TTC549 (cell line): Measurements from ENCODE around the gene MYLK.

Source experiments
- FAIRE-seq: peaks from 2 replicates; lab custom pipeline; 2012; peaks lifted over from hg19 to GRCh38; lab: Jason Lieb, UNC

Gene MYLK

GRCh38 chr3:123821920-123822319 lies 62.2 kb downstream of the MYLK start:
- FAIRE-seq: no peak

DNA sequence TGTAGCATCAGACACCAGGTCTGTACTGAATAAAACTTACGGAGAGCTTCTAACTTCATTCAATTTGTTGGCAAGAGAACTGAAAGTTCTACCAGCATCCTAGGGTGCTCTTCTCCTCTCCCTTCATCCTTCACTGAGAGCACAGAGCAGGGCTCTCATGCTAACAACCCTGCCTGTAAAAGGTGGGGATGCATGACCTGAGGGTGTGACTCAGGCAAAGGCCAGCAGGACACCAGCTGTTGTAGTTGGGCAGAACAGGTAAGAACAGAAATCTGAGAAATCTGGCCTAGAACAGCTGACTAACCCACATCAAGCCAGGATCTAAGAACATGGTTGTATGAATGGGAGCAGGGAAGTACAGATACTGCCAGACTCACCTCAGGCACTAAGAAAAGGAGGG lies 64.2 kb downstream of the MYLK start:
- no peak for FAIRE-seq

GRCh38 chr3:123818921-123819429 lies 65.2 kb downstream of the MYLK start:
- no peak for FAIRE-seq

DNA sequence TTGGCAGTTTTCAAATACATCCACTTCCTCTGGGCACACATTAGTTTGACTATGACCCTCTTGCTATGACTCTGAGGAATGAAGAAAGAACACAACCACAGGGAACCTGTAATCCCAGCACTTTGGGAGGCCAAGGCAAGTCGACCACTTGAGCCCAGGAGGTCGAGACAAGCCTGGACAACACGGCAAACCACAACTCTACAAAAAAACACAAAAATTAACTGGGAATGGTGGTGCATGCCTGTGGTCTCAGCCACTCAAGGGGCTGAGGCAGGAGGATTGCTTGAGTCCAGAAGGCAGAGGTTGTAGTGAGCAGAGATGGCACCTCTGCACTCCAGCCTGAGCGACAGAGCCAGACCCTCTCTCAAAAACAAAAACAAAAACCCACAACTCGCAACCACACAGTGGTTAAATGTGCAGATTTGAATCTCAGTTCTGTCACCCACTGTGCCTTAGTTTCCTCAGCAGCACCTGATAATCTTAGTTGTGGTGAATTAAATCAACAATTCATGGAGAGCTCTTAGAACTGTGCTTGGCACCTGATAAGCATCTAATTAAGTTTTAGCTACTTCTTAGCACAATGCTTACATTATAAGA lies 65.7 kb downstream of the MYLK start:
- FAIRE-seq: no peak

DNA sequence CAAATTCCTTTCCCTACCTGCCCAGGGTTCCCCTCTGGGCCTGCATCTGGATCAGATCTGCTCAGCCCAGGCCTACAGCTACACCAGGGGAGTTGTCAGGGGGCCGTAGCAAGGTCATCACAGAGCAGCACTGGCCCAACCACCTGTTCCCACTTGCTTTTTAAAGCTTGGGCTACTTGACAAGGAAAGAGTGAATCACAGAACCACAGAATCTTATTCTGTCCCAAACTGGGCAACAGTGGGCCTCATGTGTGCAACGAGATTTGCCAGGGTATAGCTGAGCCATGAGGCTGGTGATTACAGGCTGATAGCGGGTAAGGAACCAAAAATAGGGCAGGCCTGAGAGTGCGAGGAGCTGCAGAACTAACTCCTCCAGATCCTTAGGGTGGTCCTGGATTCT lies 66.7 kb downstream of the MYLK start:
- FAIRE-seq: no peak

DNA sequence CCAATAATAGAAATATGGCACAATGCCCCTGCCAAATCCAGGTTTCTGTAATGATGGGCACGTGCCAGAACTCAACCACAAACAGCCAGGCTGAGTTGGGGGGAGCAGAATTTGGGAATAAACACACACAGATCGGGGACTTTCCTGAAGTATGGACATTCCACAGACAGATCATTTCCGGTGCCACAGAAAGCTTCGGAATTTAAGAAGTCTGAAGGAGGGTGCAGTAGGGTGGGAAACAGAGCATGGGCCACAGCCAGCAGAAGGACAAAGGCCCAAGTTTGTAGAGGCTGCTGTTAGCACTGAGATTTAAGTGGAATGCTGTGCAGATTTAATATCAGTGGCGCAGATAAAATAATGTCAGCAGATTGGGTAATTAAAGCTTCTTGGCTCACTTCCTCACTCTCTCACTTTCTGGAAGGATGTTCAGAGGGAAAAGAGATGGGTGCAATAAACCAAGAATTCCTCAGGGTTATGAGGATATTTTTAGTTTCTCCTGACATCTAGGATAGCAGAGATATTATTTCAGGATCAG lies 67.4 kb downstream of the MYLK start:
- no peak for FAIRE-seq

GRCh38 chr3:123815981-123816380 lies 68.2 kb downstream of the MYLK start:
- no peak for FAIRE-seq

DNA sequence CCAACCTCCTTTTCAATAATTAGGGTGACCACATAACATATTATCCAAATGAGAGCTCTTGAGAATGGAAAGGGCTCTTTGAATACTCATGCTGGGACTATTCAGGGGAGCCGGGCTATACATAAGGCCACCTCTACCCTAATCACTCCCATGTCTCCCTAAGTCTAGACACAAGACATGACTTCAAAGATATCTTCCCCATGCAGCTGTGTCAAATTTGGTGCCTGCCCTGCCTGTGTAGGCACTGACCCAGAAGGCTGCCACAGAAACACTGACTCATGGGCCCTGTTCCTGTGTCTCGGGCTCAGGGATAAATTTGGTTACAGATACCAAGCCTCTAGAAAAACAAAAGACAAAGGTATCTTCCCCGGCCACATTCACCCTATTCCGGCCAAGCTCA lies 70.3 kb downstream of the MYLK start:
- FAIRE-seq: no peak

DNA sequence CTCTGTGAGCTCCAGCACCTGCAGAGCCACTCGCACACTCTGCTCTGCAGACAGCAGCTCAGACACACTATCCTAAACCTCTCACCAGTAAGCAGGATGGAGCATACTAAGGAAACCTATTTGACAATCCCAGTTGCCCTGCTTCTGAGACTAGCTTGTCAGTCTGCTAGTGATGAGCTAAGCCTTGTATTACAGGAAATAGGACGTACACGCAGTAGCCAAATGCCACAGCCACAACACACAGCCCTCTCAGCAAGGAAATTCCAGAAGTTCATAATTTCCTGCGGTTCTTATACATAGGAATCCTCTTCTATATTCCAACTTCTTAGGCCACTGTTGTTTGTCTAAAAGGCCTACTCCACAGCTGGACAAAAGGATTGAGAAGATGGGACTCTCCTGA lies 74.5 kb downstream of the MYLK start:
- FAIRE-seq: no peak

DNA sequence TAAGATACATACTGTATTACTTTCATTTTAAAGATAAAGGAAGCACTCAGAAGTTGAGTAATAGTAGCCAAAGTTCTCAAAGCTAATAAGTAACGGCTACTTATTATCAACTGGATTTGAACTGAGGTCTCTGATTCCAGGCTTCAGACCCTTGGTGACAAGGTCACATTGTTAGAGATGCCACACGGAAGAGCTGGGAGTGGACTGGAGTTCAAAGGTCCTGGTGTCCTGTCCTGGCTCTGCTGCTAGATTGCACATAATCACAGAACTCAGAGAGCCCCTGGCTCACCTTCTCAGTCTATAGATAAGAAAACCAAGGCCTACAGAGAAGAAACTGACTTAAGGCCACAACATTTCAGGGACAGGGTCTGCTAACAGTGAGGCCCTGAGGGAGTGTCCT lies 75.3 kb downstream of the MYLK start:
- no peak for FAIRE-seq

DNA sequence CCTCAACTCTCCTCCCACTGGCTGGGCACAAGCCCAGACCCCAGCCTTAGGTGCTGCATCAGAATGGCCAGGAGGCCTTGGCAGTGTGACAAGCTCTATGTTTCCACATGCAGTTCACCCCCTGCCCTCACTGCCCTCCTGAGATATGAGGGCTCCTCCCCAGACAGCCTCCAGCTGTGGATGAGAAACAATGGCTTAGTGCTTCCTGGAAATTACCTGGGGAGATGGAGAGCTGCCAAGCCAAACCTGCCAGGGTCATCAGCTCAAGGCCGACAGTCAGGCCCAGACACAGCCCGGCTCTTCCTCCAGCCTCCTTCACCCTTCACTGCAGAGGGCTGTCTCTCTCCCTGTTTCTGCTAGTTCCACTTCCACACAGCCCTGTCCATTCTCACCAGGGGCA lies 76.3 kb downstream of the MYLK start:
- no peak for FAIRE-seq

DNA sequence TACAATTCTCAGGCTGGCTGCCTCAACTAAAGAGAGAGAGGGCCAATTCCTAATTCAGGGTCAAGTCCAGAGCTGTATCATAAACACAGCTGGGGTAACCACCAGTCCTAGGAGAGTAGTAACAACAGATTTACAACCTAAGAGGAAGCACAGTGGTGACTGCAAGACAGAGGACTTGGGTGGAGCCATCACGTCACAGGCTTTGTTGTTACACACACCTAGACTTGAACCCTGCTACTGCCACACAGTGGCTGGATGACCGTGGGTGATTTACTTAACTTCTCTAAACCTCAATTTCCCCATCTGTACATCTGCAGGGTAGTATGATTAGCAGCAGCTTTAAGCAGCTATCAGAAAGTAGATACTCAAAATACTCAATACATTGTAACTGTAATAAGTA lies 78.6 kb downstream of the MYLK start:
- no peak for FAIRE-seq

GRCh38 chr3:123805101-123805500 lies 79.0 kb downstream of the MYLK start:
- FAIRE-seq: no peak

GRCh38 chr3:123804676-123805075 lies 79.5 kb downstream of the MYLK start:
- no peak for FAIRE-seq

DNA sequence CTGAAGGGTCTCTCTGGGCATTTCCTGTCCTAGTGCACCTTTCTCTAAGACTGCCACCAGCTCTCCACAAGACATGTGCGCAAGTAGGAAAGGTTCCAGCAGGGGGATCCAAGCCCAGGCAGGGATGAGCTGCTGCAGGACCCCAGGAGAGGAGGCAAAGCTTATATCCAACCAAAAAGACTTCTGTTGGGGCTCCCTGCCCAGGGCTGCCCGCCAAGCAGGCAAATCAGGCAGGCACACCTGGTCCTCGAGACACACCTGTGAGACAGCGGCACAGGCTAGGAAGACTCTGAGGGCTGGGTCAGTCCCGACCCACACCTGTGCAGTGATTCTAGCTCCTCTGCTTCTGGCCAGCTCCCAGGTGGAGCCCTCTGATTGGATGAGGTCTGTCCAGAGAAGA lies 80.6 kb downstream of the MYLK start:
- no peak for FAIRE-seq

DNA sequence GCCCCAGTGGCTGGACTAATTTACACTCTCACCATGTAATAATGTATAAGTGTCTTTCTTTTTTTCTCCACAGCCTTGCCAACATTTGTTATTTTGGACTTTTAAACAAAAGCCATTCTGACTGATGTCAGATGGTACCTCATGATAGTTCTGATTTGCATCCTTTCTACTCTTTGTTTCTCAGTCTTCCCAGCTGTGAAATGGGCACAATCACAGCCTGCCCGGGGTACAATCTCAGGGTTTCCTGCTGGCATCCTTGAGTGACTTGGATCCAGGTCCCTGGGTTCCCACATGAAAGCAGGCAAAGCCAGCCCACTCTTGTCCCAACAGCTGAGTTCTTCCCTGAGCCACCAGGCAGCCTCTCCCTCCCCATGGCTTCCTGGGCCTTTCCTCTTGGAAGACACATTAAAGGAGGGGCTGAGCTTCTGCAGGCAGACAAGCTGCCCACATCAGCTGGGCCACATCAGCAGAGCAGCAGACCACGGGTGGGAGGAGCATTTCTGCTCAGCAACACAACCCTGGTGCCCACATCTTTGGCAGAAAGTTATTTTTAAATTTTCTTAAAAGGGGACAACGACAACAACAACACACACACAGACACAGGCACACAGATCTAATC lies 82.0 kb downstream of the MYLK start:
- FAIRE-seq: no peak

DNA sequence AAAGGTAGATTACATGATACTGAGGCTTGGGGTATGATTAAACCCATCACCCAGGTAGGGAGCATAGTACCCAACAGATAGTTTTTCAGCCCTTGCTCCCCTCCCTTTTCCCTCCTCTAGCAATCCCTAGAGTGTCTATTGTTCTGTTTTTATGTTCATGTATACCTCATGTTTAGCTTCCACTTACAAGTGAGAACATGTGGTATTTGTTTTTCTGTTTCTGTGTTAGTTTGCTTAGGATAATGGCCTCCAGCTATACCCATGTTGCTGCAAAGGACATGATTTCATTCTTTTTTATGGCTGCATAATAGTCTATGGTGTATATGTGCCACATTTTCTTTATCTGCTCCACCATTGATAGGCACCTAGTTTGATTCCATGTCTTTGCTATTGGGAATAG lies 82.7 kb downstream of the MYLK start:
- no peak for FAIRE-seq

DNA sequence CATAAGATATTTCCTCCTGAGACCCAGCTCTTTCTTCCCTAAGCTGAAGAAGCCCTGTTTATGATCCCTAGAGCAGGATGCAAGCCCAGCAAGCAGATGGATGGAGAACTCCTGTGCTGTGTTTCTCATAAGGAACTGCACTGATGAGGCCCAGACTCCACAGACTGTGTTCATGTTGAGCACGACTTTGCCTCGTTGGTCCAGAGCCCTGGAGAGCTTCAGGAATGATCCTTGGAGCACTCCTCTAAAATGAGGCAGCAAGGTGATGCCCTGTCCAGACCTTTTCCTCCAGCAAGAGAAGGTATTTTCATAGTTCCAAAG lies 83.8 kb downstream of the MYLK start:
- no peak for FAIRE-seq

- FAIRE-seq: no peak
Observed at GRCh38 chr3:123799544-123800361, 84.4 kb downstream of the MYLK start.

GRCh38 chr3:123798550-123798949 lies 85.6 kb downstream of the MYLK start:
- FAIRE-seq: no peak

DNA sequence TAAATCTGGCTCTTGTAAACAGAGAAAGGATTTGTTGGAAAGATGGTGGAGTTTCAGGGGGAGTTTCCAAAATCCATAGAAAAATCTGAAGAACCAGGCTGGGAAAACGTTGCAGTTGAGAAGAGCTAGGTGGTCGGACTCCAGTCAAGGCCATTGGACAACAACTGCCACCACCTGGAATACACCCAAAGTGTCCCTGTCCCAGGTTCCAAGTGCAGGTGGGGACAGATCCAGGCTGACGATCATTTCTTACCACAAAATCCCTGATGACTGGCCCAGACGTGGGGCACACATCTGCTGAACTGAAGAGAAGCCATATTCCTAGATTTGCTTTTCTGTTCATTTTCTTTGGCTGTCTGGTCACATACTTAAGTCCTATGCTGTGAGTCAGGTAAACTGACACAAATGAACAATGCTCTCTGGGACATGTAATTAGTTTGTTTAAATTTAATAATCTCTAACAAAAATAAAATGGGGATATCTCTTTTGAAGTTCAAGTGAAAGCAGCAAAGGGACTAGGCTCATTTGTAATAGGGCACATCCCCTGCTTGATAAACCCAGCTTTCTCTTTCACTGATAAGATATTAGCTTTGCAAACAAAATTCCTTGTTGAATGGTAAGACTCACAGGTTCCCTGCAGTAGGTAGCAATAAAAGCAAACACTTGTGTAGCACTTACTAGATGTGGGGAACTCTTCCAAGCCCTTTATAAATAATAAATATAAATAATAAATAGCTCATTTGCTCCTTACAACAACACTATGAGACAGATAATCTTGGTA lies 88.5 kb downstream of the MYLK start:
- FAIRE-seq: no peak

- no peak for FAIRE-seq
Observed at GRCh38 chr3:123793425-123793824, 90.7 kb downstream of the MYLK start.
